Astrocyte of the cerebellum (primary cell): Measurements from ENCODE around the gene PRG3.

Experiments
- DNase-seq: peaks from one replicate; pipeline ENCODE4 v3.0.0-alpha.2; 2011; ENCODE audit warnings: low read depth
- H3K4me3 ChIP-seq: 2 replicates; pipeline ENCODE4 v1.5.1; 2011; ENCODE audit warnings: mild to moderate bottlenecking, low read depth, low read length, moderate library complexity
- in situ Hi-C: cut with HindIII; loops from 2 replicates; pipeline ENCODE4 v1.10.0; 2017; ENCODE audit warnings: low sequenced_read_pairs
- TF ChIP-seq, protein P1 (sequence below): IDR thresholded peaks from 2 replicates; pipeline ENCODE4 v1.5.1; 2012; ENCODE audit warnings: low read length, low read depth, moderate library complexity, mild to moderate bottlenecking; ENCODE audit errors: missing control alignments

Gene PRG3

DNA sequence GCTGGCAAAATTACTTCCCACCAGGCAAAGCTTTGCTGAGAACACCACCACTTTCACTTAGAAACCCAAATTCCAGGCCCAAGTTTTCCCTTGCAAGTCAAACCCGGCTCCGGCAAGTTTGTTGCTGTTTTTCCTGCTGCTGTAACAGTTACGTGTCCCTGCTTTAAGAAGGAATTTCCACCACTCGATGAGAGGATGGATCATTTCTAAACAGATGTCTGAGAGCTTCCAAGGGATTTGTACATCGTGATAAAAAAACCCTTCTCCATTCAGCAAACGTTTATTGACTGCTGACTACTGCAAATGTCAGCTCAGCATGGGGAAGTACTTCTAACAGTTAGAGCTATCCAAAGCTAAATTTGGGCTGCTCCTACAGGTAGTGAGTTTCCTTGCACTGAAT lies 23.1 kb downstream of the PRG3 start:
- in situ Hi-C loops: no loop called here
- no peak for DNase-seq
- H3K4me3 ChIP-seq: no peak overlapping the region
- TF ChIP-seq, protein P1, sequence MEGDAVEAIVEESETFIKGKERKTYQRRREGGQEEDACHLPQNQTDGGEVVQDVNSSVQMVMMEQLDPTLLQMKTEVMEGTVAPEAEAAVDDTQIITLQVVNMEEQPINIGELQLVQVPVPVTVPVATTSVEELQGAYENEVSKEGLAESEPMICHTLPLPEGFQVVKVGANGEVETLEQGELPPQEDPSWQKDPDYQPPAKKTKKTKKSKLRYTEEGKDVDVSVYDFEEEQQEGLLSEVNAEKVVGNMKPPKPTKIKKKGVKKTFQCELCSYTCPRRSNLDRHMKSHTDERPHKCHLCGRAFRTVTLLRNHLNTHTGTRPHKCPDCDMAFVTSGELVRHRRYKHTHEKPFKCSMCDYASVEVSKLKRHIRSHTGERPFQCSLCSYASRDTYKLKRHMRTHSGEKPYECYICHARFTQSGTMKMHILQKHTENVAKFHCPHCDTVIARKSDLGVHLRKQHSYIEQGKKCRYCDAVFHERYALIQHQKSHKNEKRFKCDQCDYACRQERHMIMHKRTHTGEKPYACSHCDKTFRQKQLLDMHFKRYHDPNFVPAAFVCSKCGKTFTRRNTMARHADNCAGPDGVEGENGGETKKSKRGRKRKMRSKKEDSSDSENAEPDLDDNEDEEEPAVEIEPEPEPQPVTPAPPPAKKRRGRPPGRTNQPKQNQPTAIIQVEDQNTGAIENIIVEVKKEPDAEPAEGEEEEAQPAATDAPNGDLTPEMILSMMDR: no peak

DNA sequence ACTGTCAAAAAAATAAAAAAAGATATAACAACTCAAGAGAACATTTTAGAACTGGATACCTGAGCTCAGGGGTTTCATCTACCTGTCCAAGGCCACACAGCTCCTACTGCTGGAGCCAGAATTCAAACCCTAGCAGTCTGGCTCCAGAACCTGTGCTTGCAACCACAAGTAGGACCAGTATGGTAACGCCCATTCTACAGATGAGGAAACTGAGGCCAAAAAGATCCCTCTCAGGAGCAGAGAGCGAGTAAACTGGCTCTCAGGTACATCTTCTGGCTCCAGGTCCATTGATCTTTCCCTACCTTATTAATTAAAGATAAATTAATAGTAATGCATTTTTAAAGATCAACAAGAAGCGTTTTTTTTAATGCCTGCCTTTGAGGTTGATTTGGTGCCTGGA lies 23.6 kb downstream of the PRG3 start:
- in situ Hi-C loops: no loop called here
- TF ChIP-seq, protein P1: no peak
- DNase-seq: no peak
- H3K4me3 ChIP-seq: no peak overlapping the region

DNA sequence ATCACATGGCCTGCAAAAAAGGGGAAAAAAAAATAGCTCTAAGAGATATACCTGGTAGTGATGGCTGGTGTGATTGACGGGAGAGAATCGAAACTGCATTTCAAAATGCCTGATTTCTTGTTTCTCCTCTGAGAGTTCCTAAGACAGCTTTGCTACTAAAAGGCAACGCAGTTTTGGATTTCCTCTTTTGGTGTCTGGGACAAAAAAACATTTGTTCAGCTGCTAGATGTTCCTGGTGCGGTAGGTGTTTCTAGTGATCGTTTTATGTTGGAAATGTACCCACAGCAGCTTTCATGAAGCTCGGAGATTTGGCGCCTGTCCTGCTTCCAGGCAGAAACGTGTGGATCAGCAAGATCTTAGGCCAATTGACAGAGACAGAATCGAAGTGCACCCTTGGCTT lies 24.7 kb downstream of the PRG3 start:
- DNase-seq: no peak
- in situ Hi-C loops: no loop called here
- TF ChIP-seq, protein P1: no peak
- no peak overlapping the region for H3K4me3 ChIP-seq

DNA sequence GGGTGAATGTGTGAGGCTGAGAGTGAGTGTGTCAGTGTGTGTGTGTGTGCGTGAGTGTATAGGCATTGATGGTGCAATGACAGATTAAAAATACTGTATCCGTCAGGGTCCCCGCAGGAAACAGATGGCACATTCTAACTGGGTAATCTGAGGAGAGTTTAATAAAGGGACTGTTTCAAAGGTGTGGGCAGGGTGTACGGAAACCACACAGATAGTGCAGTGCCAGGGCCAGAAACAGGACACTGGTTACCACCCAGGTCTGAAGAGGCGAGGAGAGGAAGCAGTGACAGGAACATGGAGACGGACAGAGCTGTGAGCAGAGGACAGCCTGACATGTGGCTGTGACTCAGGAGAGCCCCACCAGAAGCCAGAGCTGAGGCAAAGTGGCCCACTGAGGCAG lies 26.3 kb downstream of the PRG3 start:
- TF ChIP-seq, protein P1: no peak
- no peak overlapping the region for H3K4me3 ChIP-seq
- no peak for DNase-seq
- in situ Hi-C loops: no loop called here

DNA sequence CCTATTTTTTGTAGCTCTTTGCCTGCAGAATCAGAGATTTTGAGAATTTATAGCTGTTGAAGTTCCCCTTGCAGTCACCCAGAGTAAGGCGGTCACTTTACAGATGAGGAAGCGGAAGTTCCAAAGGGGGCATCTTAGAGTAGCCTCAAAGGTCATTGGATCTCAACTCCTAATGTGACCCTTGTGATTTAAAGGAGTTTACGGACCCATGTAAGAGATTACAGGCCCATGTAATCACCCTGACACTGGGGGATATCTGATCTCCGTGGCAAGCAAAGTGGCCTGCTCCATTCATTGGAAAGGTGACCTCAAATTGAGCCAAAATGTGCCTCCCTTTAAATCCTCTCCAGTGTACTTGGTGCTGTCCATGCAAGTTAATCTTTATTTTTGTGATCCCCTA lies 27.1 kb downstream of the PRG3 start:
- no peak overlapping the region for H3K4me3 ChIP-seq
- in situ Hi-C loops: no loop called here
- no peak for DNase-seq
- TF ChIP-seq, protein P1: no peak

DNA sequence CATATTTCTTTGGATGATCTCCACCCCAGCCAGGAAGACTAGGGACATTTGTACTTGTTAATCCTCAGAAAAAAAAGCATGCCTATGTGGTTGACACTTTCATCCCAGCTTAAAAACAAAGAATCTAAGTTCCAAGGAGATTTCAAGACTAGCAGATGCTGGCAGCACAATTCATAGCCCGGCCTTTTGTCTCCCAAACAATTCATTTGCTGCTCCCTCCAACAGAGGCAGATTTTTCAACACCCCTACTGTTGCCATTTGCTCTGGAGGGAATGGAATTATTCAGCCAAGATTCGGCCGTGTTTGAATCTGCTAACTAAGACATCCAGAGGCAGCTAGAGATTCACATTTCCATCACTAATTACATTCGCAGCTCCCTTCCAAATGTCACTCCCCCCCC lies 27.5 kb downstream of the PRG3 start:
- TF ChIP-seq, protein P1: no peak
- no peak overlapping the region for H3K4me3 ChIP-seq
- in situ Hi-C loops: no loop called here
- no peak for DNase-seq

DNA sequence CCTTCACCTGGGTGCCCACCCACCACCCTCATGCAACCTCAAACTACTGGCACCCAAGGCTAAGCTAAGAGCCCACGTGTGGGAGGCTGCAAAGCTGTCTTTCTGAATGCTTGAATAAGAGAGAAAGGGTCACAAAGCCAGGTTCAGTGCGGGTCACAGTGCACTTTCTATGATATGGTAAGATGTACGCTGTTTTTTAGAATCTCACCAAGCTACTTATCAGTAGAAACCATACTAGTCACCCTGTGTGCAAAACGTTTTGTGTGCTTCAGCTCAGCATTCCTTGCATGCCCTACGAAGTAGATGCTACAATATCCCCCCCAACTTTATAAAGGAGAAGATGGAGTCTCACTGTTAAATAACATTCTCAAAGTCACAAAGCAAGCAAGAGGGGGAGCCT lies 27.9 kb downstream of the PRG3 start:
- in situ Hi-C loops: no loop called here
- TF ChIP-seq, protein P1: no peak
- no peak overlapping the region for H3K4me3 ChIP-seq
- DNase-seq: no peak
